ENCODE measurements around the gene BRSK1. TPM values are rescaled to one million over a fixed set of nuclear protein-coding genes. Genes with fewer than 3 reads are reported as not detected.

BRSK1 gene
- total RNA-seq, 1 donor from 2014 or later, result 23.9 TPM

DNA sequence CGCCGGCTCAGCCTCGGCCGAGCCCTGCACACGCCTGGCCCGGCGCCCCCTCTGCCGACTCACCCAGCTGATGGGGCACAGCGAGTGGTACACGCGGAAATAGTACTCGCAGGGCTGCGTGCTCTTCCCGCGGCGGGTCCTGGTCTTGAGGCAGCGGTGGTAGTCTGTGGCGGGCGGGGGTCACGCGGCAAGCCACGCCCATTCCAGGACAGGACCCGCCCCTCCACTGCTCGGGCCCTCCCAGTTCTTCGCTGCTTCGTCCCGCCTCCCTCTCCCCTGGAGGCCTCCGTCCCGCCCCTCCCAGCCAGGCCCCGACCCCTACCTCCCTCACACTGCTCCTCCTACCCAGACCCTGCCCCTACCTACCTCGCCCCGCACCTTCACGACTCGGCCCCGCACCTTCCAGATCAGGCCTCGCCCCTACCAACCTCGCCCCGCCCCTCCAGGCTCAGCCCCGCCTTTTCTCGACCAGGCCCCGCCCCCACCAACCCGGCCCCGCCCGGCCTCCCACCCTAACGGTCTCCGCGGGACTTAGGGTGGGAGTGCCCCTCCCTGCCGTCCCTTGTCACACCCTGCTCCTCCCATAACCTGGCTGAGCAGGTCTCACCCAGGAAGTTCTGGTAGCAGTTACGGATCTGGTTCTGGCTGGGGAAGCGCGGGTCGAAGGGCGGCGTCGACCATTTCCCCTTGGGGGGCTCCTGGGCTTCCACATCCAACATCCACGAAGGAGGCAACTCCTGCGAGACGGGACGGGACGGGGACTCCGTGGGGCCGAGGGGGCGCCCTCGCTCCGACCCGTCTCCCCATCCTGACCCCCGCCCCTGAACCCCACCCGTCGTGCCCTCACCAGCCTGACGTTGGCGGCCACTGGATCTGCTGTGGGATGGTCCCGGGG, 70.3 kb downstream of the BRSK1 start:
- no peaks in the 10 kb centered on the region for H3K9me3 Mint-ChIP-seq (ENCODE audit: unreplicated experiment)
- TF ChIP-seq, protein P1, sequence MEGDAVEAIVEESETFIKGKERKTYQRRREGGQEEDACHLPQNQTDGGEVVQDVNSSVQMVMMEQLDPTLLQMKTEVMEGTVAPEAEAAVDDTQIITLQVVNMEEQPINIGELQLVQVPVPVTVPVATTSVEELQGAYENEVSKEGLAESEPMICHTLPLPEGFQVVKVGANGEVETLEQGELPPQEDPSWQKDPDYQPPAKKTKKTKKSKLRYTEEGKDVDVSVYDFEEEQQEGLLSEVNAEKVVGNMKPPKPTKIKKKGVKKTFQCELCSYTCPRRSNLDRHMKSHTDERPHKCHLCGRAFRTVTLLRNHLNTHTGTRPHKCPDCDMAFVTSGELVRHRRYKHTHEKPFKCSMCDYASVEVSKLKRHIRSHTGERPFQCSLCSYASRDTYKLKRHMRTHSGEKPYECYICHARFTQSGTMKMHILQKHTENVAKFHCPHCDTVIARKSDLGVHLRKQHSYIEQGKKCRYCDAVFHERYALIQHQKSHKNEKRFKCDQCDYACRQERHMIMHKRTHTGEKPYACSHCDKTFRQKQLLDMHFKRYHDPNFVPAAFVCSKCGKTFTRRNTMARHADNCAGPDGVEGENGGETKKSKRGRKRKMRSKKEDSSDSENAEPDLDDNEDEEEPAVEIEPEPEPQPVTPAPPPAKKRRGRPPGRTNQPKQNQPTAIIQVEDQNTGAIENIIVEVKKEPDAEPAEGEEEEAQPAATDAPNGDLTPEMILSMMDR (IDR thresholded peaks at IDR 0.05), result no peak
- no peak for DNase-seq (ENCODE audit: extremely low spot score, unreplicated experiment)
- peaks cover 20% of the 10 kb centered on the region for H3K4me1 Mint-ChIP-seq (ENCODE audit: unreplicated experiment)
- H3K36me3 Mint-ChIP-seq (ENCODE audit: unreplicated experiment), result no peaks in the 10 kb centered on the region
- H3K27me3 Mint-ChIP-seq (ENCODE audit: unreplicated experiment), result peaks cover 41% of the 10 kb centered on the region
- H3K4me3 Mint-ChIP-seq (ENCODE audit: unreplicated experiment), result peak overlapping the region; percentile 71
- no peak overlapping the region for H3K27ac Mint-ChIP-seq (ENCODE audit: unreplicated experiment)

DNA sequence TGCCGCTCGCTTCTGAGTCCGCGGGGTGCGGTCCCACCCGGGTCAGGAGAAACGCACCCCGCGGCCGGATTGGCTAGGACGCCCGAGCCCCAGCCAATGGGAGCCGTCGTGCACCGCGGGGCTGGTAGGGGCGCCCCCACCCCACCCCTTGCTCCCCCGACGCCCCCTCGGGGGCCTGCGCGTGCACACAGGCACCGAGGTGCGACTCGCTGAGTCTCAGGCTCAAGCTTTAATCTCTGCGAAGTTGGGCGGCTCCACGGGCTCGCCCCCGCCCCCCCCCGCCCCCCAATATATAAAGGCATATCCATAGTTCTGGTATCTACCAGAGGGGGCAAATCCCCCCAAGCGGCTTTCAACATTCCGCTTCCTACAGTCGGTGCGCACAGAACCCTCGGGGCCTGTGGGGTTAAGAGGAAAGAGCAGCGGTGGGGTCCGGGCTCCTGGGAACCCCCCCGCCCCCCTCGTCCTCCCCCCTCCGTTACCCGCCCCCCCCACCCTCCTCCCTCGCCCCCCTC, 71.0 kb downstream of the BRSK1 start, which contains the start of gene COX6B2:
Gene COX6B2, minus strand, starts transcription at position 22 of the 515 bp plus-strand sequence. CDS start 198 bp downstream, outside the sequence.
- TF ChIP-seq, protein P1 (IDR thresholded peaks at IDR 0.05), result no peak
- DNase-seq (ENCODE audit: extremely low spot score, unreplicated experiment), result no peak
- H3K27me3 Mint-ChIP-seq (ENCODE audit: unreplicated experiment), result peaks cover 41% of the 10 kb centered on the region
- peak within 1 kb of the TSS; percentile 71 for H3K4me3 Mint-ChIP-seq (ENCODE audit: unreplicated experiment)
- no peak within 1 kb of the TSS for H3K27ac Mint-ChIP-seq (ENCODE audit: unreplicated experiment)
- no peaks in the 10 kb centered on the region for H3K36me3 Mint-ChIP-seq (ENCODE audit: unreplicated experiment)
- peaks cover 18% of the 10 kb centered on the region for H3K4me1 Mint-ChIP-seq (ENCODE audit: unreplicated experiment)
- H3K9me3 Mint-ChIP-seq (ENCODE audit: unreplicated experiment), result no peaks in the 10 kb centered on the region

DNA sequence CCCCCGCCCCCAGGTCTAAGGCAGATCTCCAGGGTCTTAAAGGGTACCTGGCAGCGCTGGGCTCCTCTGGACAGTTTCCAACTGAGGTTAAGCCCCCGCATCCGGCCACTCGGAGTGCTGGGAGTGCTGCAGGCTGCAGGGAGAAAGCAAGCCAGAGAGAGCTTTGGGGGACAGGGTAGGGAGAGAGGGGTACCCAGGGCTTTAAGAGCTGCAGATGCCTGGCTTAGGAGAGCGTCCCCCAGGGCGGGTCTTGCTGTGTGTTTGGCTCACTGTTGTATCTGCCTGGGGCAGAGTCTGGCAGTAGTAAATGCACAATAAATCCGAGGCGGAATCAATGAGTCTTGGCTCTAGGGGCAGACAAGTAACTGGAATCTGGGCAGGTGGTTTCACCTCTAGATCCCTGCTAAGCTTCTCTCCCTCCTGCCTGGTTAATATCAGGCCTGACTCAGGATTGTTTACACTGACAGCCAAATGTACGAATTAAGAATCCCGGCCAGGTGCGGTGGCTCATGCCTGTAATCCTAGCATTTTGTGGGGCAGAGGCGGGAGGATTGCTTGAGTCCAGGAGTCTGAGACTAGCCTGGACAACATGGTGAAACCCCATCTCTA, 71.5 kb downstream of the BRSK1 start:
- DNase-seq (ENCODE audit: extremely low spot score, unreplicated experiment), result no peak
- no peak overlapping the region for H3K4me3 Mint-ChIP-seq (ENCODE audit: unreplicated experiment)
- H3K9me3 Mint-ChIP-seq (ENCODE audit: unreplicated experiment), result no peaks in the 10 kb centered on the region
- TF ChIP-seq, protein P1 (IDR thresholded peaks at IDR 0.05), result no peak
- no peak overlapping the region for H3K27ac Mint-ChIP-seq (ENCODE audit: unreplicated experiment)
- H3K27me3 Mint-ChIP-seq (ENCODE audit: unreplicated experiment), result peaks cover 41% of the 10 kb centered on the region
- H3K4me1 Mint-ChIP-seq (ENCODE audit: unreplicated experiment), result peaks cover 18% of the 10 kb centered on the region
- H3K36me3 Mint-ChIP-seq (ENCODE audit: unreplicated experiment), result no peaks in the 10 kb centered on the region

DNA sequence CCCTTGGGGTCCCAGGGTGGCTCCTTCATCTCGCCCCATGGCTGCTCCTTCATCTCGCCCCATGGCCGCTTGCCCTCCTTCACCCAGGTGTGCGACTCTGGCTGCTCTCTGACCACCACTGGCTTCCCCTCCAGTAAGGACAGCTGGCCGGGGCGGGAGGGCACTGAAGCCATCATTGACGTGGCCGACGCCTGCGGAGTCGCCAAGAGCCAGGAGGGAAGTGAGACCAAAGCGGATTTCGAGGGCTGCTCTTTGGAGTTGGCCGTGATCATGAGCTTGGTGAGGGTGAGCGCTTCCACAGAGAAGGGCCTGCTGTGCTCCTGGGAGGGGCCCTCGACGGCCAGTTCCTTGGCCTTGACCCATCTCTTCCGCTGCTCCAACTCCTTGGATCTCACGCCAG, 74.7 kb downstream of the BRSK1 start:
- no peak overlapping the region for H3K27ac Mint-ChIP-seq (ENCODE audit: unreplicated experiment)
- DNase-seq (ENCODE audit: extremely low spot score, unreplicated experiment), result no peak
- TF ChIP-seq, protein P1 (IDR thresholded peaks at IDR 0.05), result no peak
- peaks cover 22% of the 10 kb centered on the region for H3K27me3 Mint-ChIP-seq (ENCODE audit: unreplicated experiment)
- no peaks in the 10 kb centered on the region for H3K9me3 Mint-ChIP-seq (ENCODE audit: unreplicated experiment)
- H3K36me3 Mint-ChIP-seq (ENCODE audit: unreplicated experiment), result no peaks in the 10 kb centered on the region
- no peak overlapping the region for H3K4me3 Mint-ChIP-seq (ENCODE audit: unreplicated experiment)
- peaks cover 8% of the 10 kb centered on the region for H3K4me1 Mint-ChIP-seq (ENCODE audit: unreplicated experiment)
